HepG2 (cell line): Measurements from ENCODE around the gene MACROD2.

Source experiments
- HNF4G ChIP-seq, 2 experiments: sonication (generic) in 1 of 2; formaldehyde crosslinking in 1 of 2; IDR thresholded peaks; 2 replicates each; pipeline versions ENCODE4 v1.4.0 to v1.6.1; 2011 to 2020; ENCODE audit warnings: borderline replicate concordance in 2 of 2, low read depth in 2 of 2, mild to moderate bottlenecking in 2 of 2, low read length in 1 of 2, missing genetic modification reagents in 1 of 2, moderate library complexity in 1 of 2
- MXI1 ChIP-seq: IDR thresholded peaks from 3 replicates; pipeline ENCODE4 v1.6.1; 2012; ENCODE audit warnings: low read depth, low read length, inconsistent platforms, borderline replicate concordance
- SOX13 ChIP-seq, 3 experiments: fragments of 450-650 bp in 1 of 3; sonication (generic) in 1 of 3; formaldehyde crosslinking in 1 of 3; IDR thresholded peaks in 2 of 3; conservative IDR thresholded peaks in 1 of 3; 2 replicates each; pipeline versions ENCODE4 v1.5.0 to v1.6.1; 2016 to 2020; ENCODE audit warnings: antibody characterized with exemption in 1 of 3, mild to moderate bottlenecking in 1 of 3, missing compliant biosample characterization in 1 of 3, missing genetic modification reagents in 1 of 3, moderate library complexity in 1 of 3
- SRF ChIP-seq: IDR thresholded peaks from 2 replicates; pipeline ENCODE4 v1.6.1; 2011; ENCODE audit warnings: mild to moderate bottlenecking, low read depth, low read length, moderate library complexity
- ZNF24 ChIP-seq: fragments of 450-650 bp; IDR thresholded peaks from 2 replicates; pipeline ENCODE4 v1.6.1; 2017; ENCODE audit warnings: antibody characterized with exemption, mild to moderate bottlenecking
- ZNF672 ChIP-seq: sonication (generic); formaldehyde crosslinking; IDR thresholded peaks from 2 replicates; pipeline ENCODE4 v1.8.1; 2022; ENCODE audit warnings: missing genetic modification reagents
- TF ChIP-seq, protein P1 (sequence below): sonication (generic); formaldehyde crosslinking; IDR thresholded peaks from 2 replicates; pipeline ENCODE4 v1.4.0; 2020; ENCODE audit warnings: missing genetic modification reagents
- TF ChIP-seq, protein P2 (sequence below): sonication (generic); formaldehyde crosslinking; IDR thresholded peaks from 2 replicates; pipeline ENCODE4 v1.5.0; 2020; ENCODE audit warnings: missing genetic modification reagents, mild to moderate bottlenecking, borderline replicate concordance
- TF ChIP-seq, protein P3 (sequence below): sonication (generic); formaldehyde crosslinking; IDR thresholded peaks from 2 replicates; pipeline ENCODE4 v1.8.0; 2022; ENCODE audit warnings: mild to moderate bottlenecking, missing genetic modification reagents

DNA sequence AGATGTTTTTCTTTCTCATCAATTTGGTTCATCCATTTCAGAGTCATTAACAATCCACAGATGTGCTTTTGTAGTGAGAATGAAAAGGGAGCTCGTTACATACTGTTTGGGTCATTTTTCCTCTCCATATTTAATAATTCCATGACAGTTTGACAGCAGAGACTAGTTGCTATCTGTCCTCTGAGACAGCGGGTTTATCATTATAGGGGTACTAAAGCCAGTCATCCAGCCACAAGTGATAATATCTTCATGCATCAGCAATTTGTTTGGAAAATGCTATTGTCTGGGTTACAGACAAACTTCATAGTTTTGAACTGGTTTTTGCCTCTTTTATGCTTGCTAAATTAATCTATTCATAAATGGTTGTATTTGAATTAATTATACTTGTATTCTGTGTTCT is 692.7 kb downstream of the MACROD2 start:
- no peak for TF ChIP-seq SRF
- TF ChIP-seq, protein P1, sequence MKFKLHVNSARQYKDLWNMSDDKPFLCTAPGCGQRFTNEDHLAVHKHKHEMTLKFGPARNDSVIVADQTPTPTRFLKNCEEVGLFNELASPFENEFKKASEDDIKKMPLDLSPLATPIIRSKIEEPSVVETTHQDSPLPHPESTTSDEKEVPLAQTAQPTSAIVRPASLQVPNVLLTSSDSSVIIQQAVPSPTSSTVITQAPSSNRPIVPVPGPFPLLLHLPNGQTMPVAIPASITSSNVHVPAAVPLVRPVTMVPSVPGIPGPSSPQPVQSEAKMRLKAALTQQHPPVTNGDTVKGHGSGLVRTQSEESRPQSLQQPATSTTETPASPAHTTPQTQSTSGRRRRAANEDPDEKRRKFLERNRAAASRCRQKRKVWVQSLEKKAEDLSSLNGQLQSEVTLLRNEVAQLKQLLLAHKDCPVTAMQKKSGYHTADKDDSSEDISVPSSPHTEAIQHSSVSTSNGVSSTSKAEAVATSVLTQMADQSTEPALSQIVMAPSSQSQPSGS (CRISPR knock-in tag) = no peak
- TF ChIP-seq ZNF24 = no peak
- no peak for TF ChIP-seq MXI1
- no peak for TF ChIP-seq SOX13 (IDR thresholded peaks at IDR 0.05)
- TF ChIP-seq SOX13 (CRISPR knock-in tag; conservative IDR thresholded peaks at IDR 0.05 in 1 of 2, IDR thresholded peaks at IDR 0.05 in 1 of 2) = no peak
- TF ChIP-seq HNF4G (IDR thresholded peaks at IDR 0.05; ENCODE audit: borderline replicate concordance, low read depth, low read length) = no peak
- no peak for TF ChIP-seq HNF4G (CRISPR knock-in tag; IDR thresholded peaks at IDR 0.05; ENCODE audit: borderline replicate concordance, low read depth)
- TF ChIP-seq, protein P2, sequence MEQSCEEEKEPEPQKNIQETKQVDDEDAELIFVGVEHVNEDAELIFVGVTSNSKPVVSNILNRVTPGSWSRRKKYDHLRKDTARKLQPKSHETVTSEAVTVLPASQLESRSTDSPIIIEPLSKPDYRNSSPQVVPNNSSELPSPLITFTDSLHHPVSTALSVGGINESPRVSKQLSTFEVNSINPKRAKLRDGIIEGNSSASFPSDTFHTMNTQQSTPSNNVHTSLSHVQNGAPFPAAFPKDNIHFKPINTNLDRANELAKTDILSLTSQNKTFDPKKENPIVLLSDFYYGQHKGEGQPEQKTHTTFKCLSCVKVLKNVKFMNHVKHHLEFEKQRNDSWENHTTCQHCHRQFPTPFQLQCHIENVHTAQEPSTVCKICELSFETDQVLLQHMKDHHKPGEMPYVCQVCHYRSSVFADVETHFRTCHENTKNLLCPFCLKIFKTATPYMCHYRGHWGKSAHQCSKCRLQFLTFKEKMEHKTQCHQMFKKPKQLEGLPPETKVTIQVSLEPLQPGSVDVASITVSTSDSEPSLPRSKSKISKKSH (CRISPR knock-in tag) = no peak
- TF ChIP-seq, protein P3, sequence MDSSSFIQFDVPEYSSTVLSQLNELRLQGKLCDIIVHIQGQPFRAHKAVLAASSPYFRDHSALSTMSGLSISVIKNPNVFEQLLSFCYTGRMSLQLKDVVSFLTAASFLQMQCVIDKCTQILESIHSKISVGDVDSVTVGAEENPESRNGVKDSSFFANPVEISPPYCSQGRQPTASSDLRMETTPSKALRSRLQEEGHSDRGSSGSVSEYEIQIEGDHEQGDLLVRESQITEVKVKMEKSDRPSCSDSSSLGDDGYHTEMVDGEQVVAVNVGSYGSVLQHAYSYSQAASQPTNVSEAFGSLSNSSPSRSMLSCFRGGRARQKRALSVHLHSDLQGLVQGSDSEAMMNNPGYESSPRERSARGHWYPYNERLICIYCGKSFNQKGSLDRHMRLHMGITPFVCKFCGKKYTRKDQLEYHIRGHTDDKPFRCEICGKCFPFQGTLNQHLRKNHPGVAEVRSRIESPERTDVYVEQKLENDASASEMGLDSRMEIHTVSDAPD (CRISPR knock-in tag) = no peak
- no peak for TF ChIP-seq ZNF672 (CRISPR knock-in tag)
